T-helper 22 cell (primary cell): ENCODE data around the gene PGPEP1.

Source experiments
- DNase-seq: peaks from one replicate; pipeline ENCODE4 v3.0.0-alpha.2; 2020; ENCODE audit warnings: low read depth

Gene PGPEP1

GRCh38 chr19:18418029-18418482, 77.7 kb downstream of the PGPEP1 start:
- DNase-seq: no peak

GRCh38 chr19:18418483-18419194, 78.2 kb downstream of the PGPEP1 start:
- no peak for DNase-seq

- DNase-seq: peak; percentile 59
Measured at GRCh38 chr19:18419195-18419698, 78.8 kb downstream of the PGPEP1 start, which contains the start of gene SSBP4. TSS of gene SSBP4 (plus strand) at chr19:18419398. CDS start at chr19:18419649, 251 bp downstream.
